GM19043 (cell line): ENCODE results near the gene UGT2A2.
"Not testable (repeated sequence)": the region's sequence is repeated elsewhere in the genome, so short reads cannot be mapped to it uniquely, and the experiment has no call there.

Source experiments
- ATAC-seq: cut with Tn5 transposase; IDR thresholded peaks from one replicate; pipeline ENCODE4 v1.9.1; 2021; ENCODE audit warnings: low read depth; ENCODE audit not compliant: unreplicated experiment

Gene UGT2A2

GRCh38 chr4:69639542-69639941, at the start of gene UGT2A2:
Gene UGT2A2, minus strand, starts transcription at chr4:69639642. Its CDS starts 2 bp downstream, at chr4:69639640.
- ATAC-seq = no peak

- no peak for ATAC-seq
Observed at GRCh38 chr4:69684804-69685203, 45.4 kb upstream of the UGT2A2 start.

GRCh38 chr4:69668680-69669079, 29.2 kb upstream of the UGT2A2 start:
- no peak for ATAC-seq

- ATAC-seq = not testable (repeated sequence)
Observed at GRCh38 chr4:69664009-69664408, 24.6 kb upstream of the UGT2A2 start.

GRCh38 chr4:69661130-69661803, 21.8 kb upstream of the UGT2A2 start:
- ATAC-seq = not testable (repeated sequence)

GRCh38 chr4:69658133-69658532, 18.7 kb upstream of the UGT2A2 start:
- no peak for ATAC-seq

GRCh38 chr4:69656653-69657158, 17.3 kb upstream of the UGT2A2 start:
- ATAC-seq = no peak

GRCh38 chr4:69653147-69653546, 13.7 kb upstream of the UGT2A2 start, which contains the start of gene UGT2A1:
Gene UGT2A1, minus strand, starts transcription at chr4:69653247. Its CDS starts 5,603 bp downstream, at chr4:69647644.
- no peak for ATAC-seq

- ATAC-seq = no peak
Observed at GRCh38 chr4:69650872-69651271, 11.4 kb upstream of the UGT2A2 start.

- ATAC-seq = no peak
Observed at GRCh38 chr4:69649629-69650028, 10.2 kb upstream of the UGT2A2 start.

- no peak for ATAC-seq
Observed at GRCh38 chr4:69649207-69649606, 9.8 kb upstream of the UGT2A2 start.

GRCh38 chr4:69642961-69643360, 3.5 kb upstream of the UGT2A2 start:
- ATAC-seq = no peak

- ATAC-seq = no peak
Observed at GRCh38 chr4:69640289-69640688, 847 bp upstream of the UGT2A2 start.

GRCh38 chr4:69617083-69617694, 22.3 kb downstream of the UGT2A2 start:
- ATAC-seq = no peak

GRCh38 chr4:69610484-69610883, 29.0 kb downstream of the UGT2A2 start:
- ATAC-seq = no peak

- no peak for ATAC-seq
Observed at GRCh38 chr4:69601065-69601464, 38.4 kb downstream of the UGT2A2 start.

- ATAC-seq = no peak
Observed at GRCh38 chr4:69600013-69600412, 39.4 kb downstream of the UGT2A2 start.

- no peak for ATAC-seq
Observed at GRCh38 chr4:69594382-69594781, 45.1 kb downstream of the UGT2A2 start.

GRCh38 chr4:69591364-69591763, 48.1 kb downstream of the UGT2A2 start:
- no peak for ATAC-seq

GRCh38 chr4:69589884-69590283, 49.6 kb downstream of the UGT2A2 start:
- ATAC-seq = no peak

- no peak for ATAC-seq
Observed at GRCh38 chr4:69584135-69584534, 55.3 kb downstream of the UGT2A2 start.

- ATAC-seq = no peak
Observed at GRCh38 chr4:69583543-69583942, 55.9 kb downstream of the UGT2A2 start.
